HCT116 (cell line): ENCODE data around the gene CCL24.

Source experiments
- ATF3 ChIP-seq: IDR thresholded peaks from 2 replicates; pipeline ENCODE4 v1.6.1; 2012
- CEBPB ChIP-seq: IDR thresholded peaks from 2 replicates; pipeline ENCODE4 v1.6.1; 2012; ENCODE audit warnings: low read depth
- CTCF ChIP-seq, 3 experiments: fragments of 200-600 bp in 1 of 3; sonication (generic) in 1 of 3; IDR thresholded peaks in 2 of 3; conservative IDR thresholded peaks in 1 of 3; 2 replicates each; pipeline ENCODE4 v1.5.1; 2012 to 2017; ENCODE audit warnings: low read depth in 2 of 3, low read length in 2 of 3, antibody characterized with exemption in 1 of 3, borderline replicate concordance in 1 of 3, control low read depth in 1 of 3, mild to moderate bottlenecking in 1 of 3, mixed read lengths in 1 of 3, mixed run types in 1 of 3, moderate library complexity in 1 of 3; ENCODE audit not compliant: insufficient read depth in 1 of 3
- EGR1 ChIP-seq: IDR thresholded peaks from 2 replicates; pipeline ENCODE4 v1.6.1; 2012; ENCODE audit warnings: low read depth
- ELF1 ChIP-seq: IDR thresholded peaks from 2 replicates; pipeline ENCODE4 v1.6.1; 2012; ENCODE audit warnings: low read depth, borderline replicate concordance
- EZH2 ChIP-seq: fragments of 200-600 bp; sonication (generic); IDR thresholded peaks from 2 replicates; pipeline ENCODE4 v1.6.1; 2017; ENCODE audit warnings: antibody characterized with exemption, mixed run types
- EZH2phosphoT487 ChIP-seq: fragments of 200-600 bp; IDR thresholded peaks from 2 replicates; pipeline ENCODE4 v1.6.1; 2018; ENCODE audit warnings: antibody characterized with exemption, borderline replicate concordance
- POLR2A ChIP-seq: IDR thresholded peaks from 2 replicates; pipeline ENCODE4 v1.7.0; 2011; ENCODE audit warnings: borderline replicate concordance; ENCODE audit not compliant: insufficient read depth, insufficient read length; ENCODE audit errors: extremely low read depth
- POLR2AphosphoS5 ChIP-seq: IDR thresholded peaks from 2 replicates; pipeline ENCODE4 v1.6.1; 2011; ENCODE audit warnings: mild to moderate bottlenecking, low read depth, low read length, moderate library complexity
- RAD21 ChIP-seq: IDR thresholded peaks from 2 replicates; pipeline ENCODE4 v1.6.1; 2012; ENCODE audit warnings: low read depth, mild to moderate bottlenecking
- SIN3A ChIP-seq: IDR thresholded peaks from 2 replicates; pipeline ENCODE4 v1.6.1; 2012; ENCODE audit warnings: low read depth
- SP1 ChIP-seq: IDR thresholded peaks from 2 replicates; pipeline ENCODE4 v1.6.1; 2012; ENCODE audit warnings: low read depth
- ZNF274 ChIP-seq: fragments of 200-500 bp; sonication (Bioruptor generic); IDR thresholded peaks from 2 replicates; pipeline ENCODE4 v1.6.1; 2014; ENCODE audit warnings: mild to moderate bottlenecking, low read depth, low read length, inconsistent platforms

GRCh38 chr7:75793676-75794075 is 19.9 kb downstream of the CCL24 start:
- TF ChIP-seq POLR2A (no peak), ZNF274 (no peak), CTCF (IDR thresholded peaks at IDR 0.05 in 2 of 3, conservative IDR thresholded peaks at IDR 0.05 in 1 of 3; ENCODE audit: borderline replicate concordance in 1 of 3, insufficient read depth in 1 of 3, low read depth in 2 of 3, low read length in 2 of 3) (no peak), RAD21 (no peak), EZH2 (no peak), EZH2phosphoT487 (no peak), CEBPB (no peak), SIN3A (no peak), ELF1 (no peak), SP1 (no peak), EGR1 (no peak), ATF3 (no peak), POLR2AphosphoS5 (no peak)
